Activated B cell treated with CpG ODN at 0.5 μM for 24 hours (primary cell): ENCODE data around the gene KCNMB2. TPM values are rescaled to one million over a fixed set of nuclear protein-coding genes. Genes with fewer than 3 reads are reported as not detected.

ENCODE experiments used
- ATAC-seq: fragments of 200-7000 bp; cut with Tn5 transposase; one replicate; pipeline ENCODE4 v1.10.0; 2021; ENCODE audit warnings: low read depth, mild to moderate bottlenecking, moderate library complexity
- CTCF ChIA-PET: fragments of 350-600 bp; sonication (Branson Sonifier 250); formaldehyde crosslinking; loops from one replicate; lab custom pipeline; 2021; ENCODE audit warnings: antibody characterized with exemption; lab: Charles Lee
- POLR2A ChIA-PET: fragments of 350-600 bp; sonication (Branson Sonifier 250); formaldehyde crosslinking; loops from one replicate; lab custom pipeline; 2021; ENCODE audit warnings: antibody characterized with exemption; lab: Charles Lee
- DNase-seq: peaks from one replicate; pipeline ENCODE4 v3.0.0; 2022
- H3K27ac Mint-ChIP-seq: one replicate; pipeline ENCODE4 v1.8.0; 2020; ENCODE audit warnings: mixed read lengths
- H3K27me3 Mint-ChIP-seq: one replicate; pipeline ENCODE4 v1.8.0; 2021; ENCODE audit warnings: mixed read lengths
- H3K36me3 Mint-ChIP-seq: one replicate; pipeline ENCODE4 v1.8.0; 2021; ENCODE audit warnings: low read depth, mixed read lengths
- H3K4me1 Mint-ChIP-seq: one replicate; pipeline ENCODE4 v1.8.0; 2021; ENCODE audit warnings: mixed read lengths
- H3K4me3 Mint-ChIP-seq: one replicate; pipeline ENCODE4 v1.8.0; 2020; ENCODE audit warnings: mild to moderate bottlenecking, mixed read lengths
- H3K9me3 Mint-ChIP-seq: one replicate; pipeline ENCODE4 v1.8.0; 2020; ENCODE audit warnings: mixed read lengths
- CTCF ChIP-seq: fragments of 200-600 bp; IDR thresholded peaks from one replicate; pipeline ENCODE4 v1.8.0; 2022; ENCODE audit warnings: antibody characterized with exemption, mild to moderate bottlenecking
- intact Hi-C: fragments of 100-400 bp; cut with micrococcal nuclease; formaldehyde crosslinking; loops from one replicate; pipeline ENCODE4 v1.15.1; 2024
- total RNA-seq: library from RNA; stranded (reverse); gene quantifications from 2 replicates; pipeline ENCODE4 v1.2.3, GENCODE V29; 2022

The KCNMB2 gene
- total RNA-seq, 1 donor from 2014 or later, result not detected

GRCh38 chr3:178703268-178703975 lies 167.2 kb downstream of the KCNMB2 start:
- H3K4me1 Mint-ChIP-seq, result no peaks in the 10 kb centered on the region
- CTCF ChIA-PET, result no interaction called here
- no peaks in the 10 kb centered on the region for H3K36me3 Mint-ChIP-seq
- POLR2A ChIA-PET, result no interaction called here
- no peak overlapping the region for H3K27ac Mint-ChIP-seq
- no peaks in the 10 kb centered on the region for H3K9me3 Mint-ChIP-seq
- DNase-seq, result no peak
- H3K27me3 Mint-ChIP-seq, result no peaks in the 10 kb centered on the region
- H3K4me3 Mint-ChIP-seq, result no peak overlapping the region
- intact Hi-C loops, result no loop called here
- ATAC-seq, result no peak
- no peak for TF ChIP-seq CTCF

GRCh38 chr3:178705925-178706324 lies 169.7 kb downstream of the KCNMB2 start:
- POLR2A ChIA-PET, result no interaction called here
- no peak for TF ChIP-seq CTCF
- H3K9me3 Mint-ChIP-seq, result no peaks in the 10 kb centered on the region
- H3K4me1 Mint-ChIP-seq, result no peaks in the 10 kb centered on the region
- no peak for DNase-seq
- H3K27ac Mint-ChIP-seq, result no peak overlapping the region
- no peaks in the 10 kb centered on the region for H3K27me3 Mint-ChIP-seq
- CTCF ChIA-PET, result no interaction called here
- no peak for ATAC-seq
- intact Hi-C loops, result no loop called here
- no peaks in the 10 kb centered on the region for H3K36me3 Mint-ChIP-seq
- no peak overlapping the region for H3K4me3 Mint-ChIP-seq

- no peak overlapping the region for H3K27ac Mint-ChIP-seq
- H3K36me3 Mint-ChIP-seq, result no peaks in the 10 kb centered on the region
- H3K9me3 Mint-ChIP-seq, result no peaks in the 10 kb centered on the region
- DNase-seq (no peak), ATAC-seq (no peak)
- H3K4me1 Mint-ChIP-seq, result no peaks in the 10 kb centered on the region
- H3K27me3 Mint-ChIP-seq, result no peaks in the 10 kb centered on the region
- intact Hi-C loops, result no loop called here
- POLR2A ChIA-PET, result no interaction called here
- no peak for TF ChIP-seq CTCF
- no peak overlapping the region for H3K4me3 Mint-ChIP-seq
- CTCF ChIA-PET, result no interaction called here
Measured at GRCh38 chr3:178706411-178706810, 170.2 kb downstream of the KCNMB2 start.

GRCh38 chr3:178707311-178708031 lies 171.2 kb downstream of the KCNMB2 start:
- CTCF ChIA-PET, result interaction anchor here (0.8 kb wide), 1 partner anchor 10 kb away, joined by 3 read pairs; no protein-coding TSS in a partner anchor
- intact Hi-C loops, result no loop called here

More at GRCh38 chr3:178707311-178708031, 171.2 kb downstream of the KCNMB2 start:
- H3K27ac Mint-ChIP-seq, result no peak overlapping the region
- TF ChIP-seq CTCF, result no peak
- DNase-seq (no peak), ATAC-seq (no peak)
- H3K9me3 Mint-ChIP-seq, result no peaks in the 10 kb centered on the region
- POLR2A ChIA-PET, result interaction anchor here (0.6 kb wide), 1 partner anchor 268 kb away, joined by 3 read pairs; no protein-coding TSS in a partner anchor
- H3K36me3 Mint-ChIP-seq, result no peaks in the 10 kb centered on the region
- no peaks in the 10 kb centered on the region for H3K4me1 Mint-ChIP-seq
- no peaks in the 10 kb centered on the region for H3K27me3 Mint-ChIP-seq
- H3K4me3 Mint-ChIP-seq, result no peak overlapping the region
